ENCODE results near the gene ADAMTSL2.

Gene ADAMTSL2

GRCh38 chr9:133518706-133519449 lies 15.6 kb upstream of the ADAMTSL2 start:
- no peak for DNase-seq

- DNase-seq = no peak
Observed at GRCh38 chr9:133519693-133520092, 14.8 kb upstream of the ADAMTSL2 start.

- no peak for DNase-seq
Observed at GRCh38 chr9:133520121-133520835, 14.2 kb upstream of the ADAMTSL2 start.

GRCh38 chr9:133521122-133522072 lies 13.1 kb upstream of the ADAMTSL2 start:
- no peak for DNase-seq

- DNase-seq = no peak
Observed at GRCh38 chr9:133522073-133522910, 12.2 kb upstream of the ADAMTSL2 start.

GRCh38 chr9:133523106-133523505 lies 11.4 kb upstream of the ADAMTSL2 start:
- no peak for DNase-seq

GRCh38 chr9:133524146-133524545 lies 10.4 kb upstream of the ADAMTSL2 start:
- DNase-seq = no peak

GRCh38 chr9:133524679-133525228 lies 9.8 kb upstream of the ADAMTSL2 start, which contains the start of gene MYMK:
Gene MYMK, minus strand, starts transcription at chr9:133524959. Its CDS starts 115 bp downstream, at chr9:133524844.
- DNase-seq = no peak

- DNase-seq = no peak
Observed at GRCh38 chr9:133525677-133526076, 8.8 kb upstream of the ADAMTSL2 start.

- DNase-seq = no peak
Observed at GRCh38 chr9:133526721-133527321, 7.7 kb upstream of the ADAMTSL2 start.

- DNase-seq = no peak
Observed at GRCh38 chr9:133527444-133527920, 7.0 kb upstream of the ADAMTSL2 start.

GRCh38 chr9:133528001-133528875 lies 6.3 kb upstream of the ADAMTSL2 start:
- DNase-seq = no peak

GRCh38 chr9:133528876-133529241 lies 5.6 kb upstream of the ADAMTSL2 start:
- DNase-seq = no peak

GRCh38 chr9:133529457-133529856 lies 5.0 kb upstream of the ADAMTSL2 start:
- no peak for DNase-seq

- DNase-seq = no peak
Observed at GRCh38 chr9:133529874-133530273, 4.6 kb upstream of the ADAMTSL2 start.

GRCh38 chr9:133531293-133531692 lies 3.2 kb upstream of the ADAMTSL2 start:
- no peak for DNase-seq

GRCh38 chr9:133532937-133533668 lies 1.4 kb upstream of the ADAMTSL2 start:
- peak; percentile 84 for DNase-seq

- DNase-seq = no peak
Observed at GRCh38 chr9:133533857-133534256, 647 bp upstream of the ADAMTSL2 start.

GRCh38 chr9:133535306-133535877 lies 888 bp downstream of the ADAMTSL2 start:
- no peak for DNase-seq
